HL-60/S4 treated with retinoic acid at 250 ng/mL for 4 days and 3 days (cell line): ENCODE measurements around the gene MICU1.
"Not testable (repeated sequence)": the region's sequence is repeated elsewhere in the genome, so short reads cannot be mapped to it uniquely, and the experiment has no call there.

Source experiments
- in situ Hi-C: fragments of 300-500 bp; cut with MboI; formaldehyde crosslinking; loops from 2 replicates; pipeline ENCODE4 v1.7.0; 2022; ENCODE audit warnings: low sequenced_read_pairs

Gene MICU1

GRCh38 chr10:72506474-72506873 lies 119.4 kb downstream of the MICU1 start:
- in situ Hi-C loops, result no loop called here

DNA sequence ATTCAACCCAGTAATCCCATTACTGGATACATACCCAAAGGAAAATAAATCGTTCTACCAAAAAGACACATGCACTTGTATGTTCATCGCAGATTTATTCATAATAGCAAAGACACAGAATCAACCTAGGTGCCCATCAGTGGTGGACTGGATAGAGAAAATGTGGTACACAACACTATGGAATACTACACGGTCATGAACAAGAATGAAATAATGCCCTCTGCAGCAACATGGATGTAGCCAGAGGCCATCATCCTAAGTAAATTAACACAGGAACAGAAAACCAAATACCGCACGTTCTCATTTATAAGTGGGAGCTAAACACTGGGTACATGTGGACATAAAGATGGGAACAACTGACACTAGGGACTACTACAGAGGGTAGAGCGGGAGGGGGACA lies 120.4 kb downstream of the MICU1 start:
- in situ Hi-C loops, result no loop called here

DNA sequence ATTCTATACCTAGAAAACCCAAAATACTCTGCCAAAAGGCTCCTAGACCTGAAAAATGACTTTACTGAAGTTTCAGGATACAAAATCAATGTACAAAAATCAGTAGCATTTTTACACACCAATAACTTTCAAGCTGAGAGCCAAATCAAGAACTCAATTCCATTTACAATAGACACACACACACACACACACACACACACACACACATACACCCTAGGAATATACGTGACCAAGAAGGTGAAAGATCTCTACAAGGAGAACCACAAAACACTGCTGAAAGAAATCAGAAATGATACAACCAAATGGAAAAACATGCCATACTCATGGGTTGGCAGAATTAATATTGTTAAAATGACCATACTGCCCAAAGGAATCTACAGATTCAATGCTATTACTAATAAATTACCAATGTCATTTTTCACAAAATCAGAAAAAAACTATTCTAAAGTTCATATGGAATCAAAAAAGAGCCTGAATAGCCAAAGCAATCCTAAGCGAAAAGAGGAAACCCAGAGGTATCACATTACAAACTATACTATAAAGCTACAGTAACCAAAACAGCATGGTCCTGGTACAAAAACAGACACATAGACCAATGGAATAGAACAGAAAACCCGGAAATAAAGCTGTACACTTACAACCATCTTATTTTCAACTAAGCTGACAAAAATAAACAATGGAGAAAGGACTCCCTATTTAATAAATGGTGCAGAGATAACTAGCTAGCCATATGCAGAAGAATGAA lies 122.0 kb downstream of the MICU1 start:
- in situ Hi-C loops, result no loop called here

DNA sequence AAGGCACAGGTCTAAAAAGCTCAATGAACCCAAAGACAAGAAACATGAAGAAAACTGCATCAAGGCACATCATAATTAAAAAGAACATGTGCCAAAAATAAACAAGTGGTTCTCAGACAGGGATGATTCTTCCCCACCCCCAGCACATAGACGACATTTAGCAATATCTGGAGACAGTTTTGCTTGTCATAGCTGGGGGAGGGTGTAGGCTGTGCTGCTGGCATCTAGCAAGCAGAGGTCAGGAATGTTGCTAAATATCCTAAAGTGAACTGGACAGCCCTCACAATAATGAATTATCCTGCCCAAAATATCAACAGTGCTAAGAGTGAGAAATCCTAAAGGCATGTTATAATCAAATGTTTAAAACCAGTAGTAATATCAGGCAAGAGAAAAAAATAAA lies 122.6 kb downstream of the MICU1 start:
- in situ Hi-C loops, result no loop called here

DNA sequence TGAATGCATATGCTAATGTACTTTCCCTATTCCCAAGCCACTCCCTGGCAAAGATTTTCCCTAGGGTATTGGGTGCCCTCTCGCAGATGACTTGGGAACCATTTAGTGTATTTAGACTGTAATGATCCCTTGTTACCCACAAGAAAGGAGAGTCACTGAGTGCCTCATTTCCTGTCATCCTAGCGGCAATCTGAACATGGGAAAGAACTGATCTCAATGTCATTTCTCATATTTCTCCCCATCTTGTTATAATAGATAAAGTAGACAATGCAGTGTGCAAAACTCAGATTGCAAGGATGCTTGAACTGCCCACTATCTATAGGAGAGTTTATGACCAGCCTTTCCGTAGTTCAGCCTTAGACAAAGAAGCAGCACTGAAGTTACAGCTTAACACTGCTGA lies 123.3 kb downstream of the MICU1 start:
- in situ Hi-C loops, result no loop called here

DNA sequence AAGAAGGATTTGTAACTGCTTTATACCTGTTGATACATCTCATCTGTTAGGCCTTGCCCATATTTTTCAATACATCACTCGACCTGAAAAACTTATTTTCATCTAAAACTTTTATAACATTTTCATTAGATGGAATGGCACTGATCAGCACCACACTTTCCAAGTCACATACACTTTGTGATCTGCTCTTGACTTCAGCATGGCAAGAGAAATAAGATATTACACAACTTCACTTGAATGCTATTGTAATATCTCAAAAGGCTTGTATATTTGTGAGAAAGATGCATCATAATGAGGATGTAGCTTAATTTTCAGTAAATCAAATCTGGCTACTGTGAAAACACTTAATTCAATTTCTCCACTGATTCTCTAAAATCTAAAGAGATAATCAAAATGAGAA lies 126.2 kb downstream of the MICU1 start:
- in situ Hi-C loops, result no loop called here

GRCh38 chr10:72490951-72491350 lies 134.9 kb downstream of the MICU1 start:
- in situ Hi-C loops, result no loop called here

DNA sequence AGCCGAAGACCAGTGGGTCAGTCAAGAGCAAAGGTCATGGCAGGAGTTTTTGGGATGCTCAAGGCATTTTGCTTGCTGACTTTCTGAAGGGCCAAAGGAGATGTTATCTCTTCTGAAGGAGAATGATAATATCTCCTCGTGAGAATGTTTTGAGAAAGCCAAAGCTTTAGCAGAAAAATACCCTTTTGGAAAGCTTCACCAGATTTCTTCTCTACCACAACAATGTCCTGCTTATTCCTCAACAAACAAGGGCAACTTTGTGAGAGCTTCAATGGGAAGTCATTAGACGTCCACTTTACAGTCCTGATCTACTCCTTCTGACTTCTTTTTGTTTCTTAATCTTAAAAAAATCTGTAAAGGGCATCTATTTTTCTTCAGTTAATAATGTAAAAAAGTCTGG lies 138.4 kb downstream of the MICU1 start:
- in situ Hi-C loops, result no loop called here

DNA sequence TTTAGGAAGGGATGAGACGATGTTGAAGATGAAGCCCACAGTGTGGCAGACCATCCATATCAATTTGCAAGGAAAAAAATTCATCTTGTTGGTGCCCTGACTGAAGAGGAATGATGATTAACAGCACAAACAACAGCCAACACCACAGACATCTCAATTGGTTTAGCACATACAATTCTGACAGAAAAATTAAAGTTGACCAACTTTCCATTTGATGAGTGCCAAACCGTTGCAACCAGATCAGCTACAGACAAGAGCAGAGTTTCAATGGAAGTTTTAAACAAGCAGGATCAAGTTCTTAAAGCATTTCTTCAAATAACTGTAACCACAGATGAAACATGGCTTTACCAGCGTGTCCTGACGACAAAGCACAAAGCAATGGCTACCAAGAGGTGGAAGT lies 138.8 kb downstream of the MICU1 start:
- in situ Hi-C loops, result no loop called here

- in situ Hi-C loops, result no loop called here
Measured at GRCh38 chr10:72485701-72486100, 140.2 kb downstream of the MICU1 start.

- in situ Hi-C loops, result no loop called here
Measured at GRCh38 chr10:72484521-72484920, 141.4 kb downstream of the MICU1 start.

DNA sequence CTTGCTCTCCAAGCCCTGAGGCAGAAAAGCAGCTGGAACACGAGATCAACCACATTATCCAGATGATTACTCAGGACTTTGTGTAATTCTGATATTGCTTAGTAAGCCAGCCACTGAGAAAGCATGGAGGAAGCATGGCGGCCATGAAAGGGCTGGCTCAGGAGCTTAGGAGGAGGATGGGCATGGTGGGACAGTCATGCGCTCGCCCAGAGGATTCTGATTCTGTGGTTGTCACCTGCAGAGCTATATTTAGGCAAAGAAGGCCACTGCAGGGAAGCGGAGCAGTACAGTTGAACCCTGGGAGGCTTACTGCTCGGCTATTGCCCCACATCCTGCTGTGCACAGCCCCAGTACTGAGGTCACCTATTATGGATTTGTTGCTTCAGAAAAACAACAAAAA lies 142.4 kb downstream of the MICU1 start:
- in situ Hi-C loops, result no loop called here

DNA sequence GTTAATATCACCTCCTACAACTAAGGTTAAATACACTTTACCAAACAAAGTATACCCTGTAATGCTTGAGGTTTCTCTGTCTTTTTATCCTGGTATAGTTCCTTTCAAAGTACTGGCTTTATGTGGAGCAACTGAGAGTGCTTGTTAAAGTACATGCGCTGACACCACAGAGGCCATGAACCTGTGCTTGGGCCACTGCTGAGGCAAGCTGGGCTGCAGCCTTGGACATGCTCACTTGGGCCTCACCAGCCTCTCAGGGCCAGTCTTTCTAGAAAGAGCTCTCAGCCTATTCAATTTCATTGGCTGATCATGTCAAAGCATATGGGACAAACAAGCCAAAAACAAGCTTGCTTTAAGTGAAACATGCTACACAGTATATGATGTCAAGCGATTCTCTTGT lies 145.0 kb downstream of the MICU1 start:
- in situ Hi-C loops, result no loop called here

GRCh38 chr10:72477463-72477862 lies 148.4 kb downstream of the MICU1 start:
- in situ Hi-C loops, result no loop called here

GRCh38 chr10:72472306-72472705 lies 153.6 kb downstream of the MICU1 start:
- in situ Hi-C loops, result no loop called here

GRCh38 chr10:72470666-72471065 lies 155.2 kb downstream of the MICU1 start:
- in situ Hi-C loops, result no loop called here

- in situ Hi-C loops, result not testable (repeated sequence)
Measured at GRCh38 chr10:72467064-72467463, 158.8 kb downstream of the MICU1 start.

DNA sequence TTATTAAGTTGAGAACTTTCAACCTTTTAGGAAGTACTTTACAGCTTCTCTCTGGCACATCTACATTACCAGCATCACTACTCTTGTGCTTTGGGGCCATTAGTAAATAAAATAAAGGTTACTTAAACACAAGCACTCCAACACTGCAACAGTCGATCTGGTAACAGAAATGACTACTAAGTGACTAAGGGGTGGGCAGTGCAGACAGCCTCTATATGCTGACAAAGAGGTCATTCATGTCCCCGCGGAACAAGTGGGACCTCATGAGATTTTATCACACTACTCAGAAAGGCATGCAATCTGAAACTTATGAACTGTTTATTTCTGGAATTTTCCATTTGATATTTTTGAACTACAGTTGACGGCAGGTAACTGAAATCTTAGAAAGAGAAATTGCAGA lies 159.9 kb downstream of the MICU1 start:
- in situ Hi-C loops, result no loop called here

- in situ Hi-C loops, result no loop called here
Measured at GRCh38 chr10:72464438-72464837, 161.4 kb downstream of the MICU1 start.

- in situ Hi-C loops, result no loop called here
Measured at GRCh38 chr10:72462261-72462660, 163.6 kb downstream of the MICU1 start.

- in situ Hi-C loops, result no loop called here
Measured at GRCh38 chr10:72461085-72461484, 164.8 kb downstream of the MICU1 start.

- in situ Hi-C loops, result no loop called here
Measured at GRCh38 chr10:72460284-72460876, 165.5 kb downstream of the MICU1 start.

GRCh38 chr10:72459301-72459700 lies 166.6 kb downstream of the MICU1 start:
- in situ Hi-C loops, result no loop called here
